Islet precursor cell (in vitro differentiated cells): ENCODE measurements around the gene PITX2.

Experiments used
- DNase-seq: peaks from one replicate; pipeline ENCODE4 v3.0.0-alpha.2; 2018

PITX2 gene

GRCh38 chr4:110636171-110636679, 13.3 kb upstream of the PITX2 start:
- DNase-seq = no peak

- no peak for DNase-seq
Observed at GRCh38 chr4:110635163-110635865, 12.4 kb upstream of the PITX2 start.

GRCh38 chr4:110634350-110635162, 11.7 kb upstream of the PITX2 start:
- no peak for DNase-seq

- DNase-seq = peak; percentile 67
Observed at GRCh38 chr4:110633358-110634341, 10.8 kb upstream of the PITX2 start.

- no peak for DNase-seq
Observed at GRCh38 chr4:110632506-110633357, 9.9 kb upstream of the PITX2 start.

GRCh38 chr4:110631584-110632505, 9.0 kb upstream of the PITX2 start:
- peak; percentile 93 for DNase-seq

GRCh38 chr4:110630688-110631402, 8.0 kb upstream of the PITX2 start:
- DNase-seq = no peak

GRCh38 chr4:110629780-110630687, 7.2 kb upstream of the PITX2 start:
- no peak for DNase-seq

GRCh38 chr4:110629214-110629754, 6.4 kb upstream of the PITX2 start:
- DNase-seq = peak; percentile 59

- peak; percentile 69 for DNase-seq
Observed at GRCh38 chr4:110628663-110629213, 5.9 kb upstream of the PITX2 start.

- DNase-seq = no peak
Observed at GRCh38 chr4:110627977-110628662, 5.2 kb upstream of the PITX2 start.

GRCh38 chr4:110626532-110627153, 3.8 kb upstream of the PITX2 start:
- DNase-seq = peak; percentile 60

GRCh38 chr4:110625576-110626257, 2.8 kb upstream of the PITX2 start:
- no peak for DNase-seq

- no peak for DNase-seq
Observed at GRCh38 chr4:110624904-110625494, 2.1 kb upstream of the PITX2 start.

- no peak for DNase-seq
Observed at GRCh38 chr4:110624398-110624780, 1.5 kb upstream of the PITX2 start.
